NT2/D1 (cell line): ENCODE measurements around the gene RAB40B.

ENCODE experiments used
- SUZ12 ChIP-seq: IDR thresholded peaks from 2 replicates; pipeline ENCODE4 v1.6.1; 2011; ENCODE audit not compliant: insufficient read length, insufficient read depth; ENCODE audit errors: extremely low read depth
- YY1 ChIP-seq: IDR thresholded peaks from 2 replicates; pipeline ENCODE4 v1.6.1; 2011; ENCODE audit not compliant: insufficient read length, insufficient read depth

DNA sequence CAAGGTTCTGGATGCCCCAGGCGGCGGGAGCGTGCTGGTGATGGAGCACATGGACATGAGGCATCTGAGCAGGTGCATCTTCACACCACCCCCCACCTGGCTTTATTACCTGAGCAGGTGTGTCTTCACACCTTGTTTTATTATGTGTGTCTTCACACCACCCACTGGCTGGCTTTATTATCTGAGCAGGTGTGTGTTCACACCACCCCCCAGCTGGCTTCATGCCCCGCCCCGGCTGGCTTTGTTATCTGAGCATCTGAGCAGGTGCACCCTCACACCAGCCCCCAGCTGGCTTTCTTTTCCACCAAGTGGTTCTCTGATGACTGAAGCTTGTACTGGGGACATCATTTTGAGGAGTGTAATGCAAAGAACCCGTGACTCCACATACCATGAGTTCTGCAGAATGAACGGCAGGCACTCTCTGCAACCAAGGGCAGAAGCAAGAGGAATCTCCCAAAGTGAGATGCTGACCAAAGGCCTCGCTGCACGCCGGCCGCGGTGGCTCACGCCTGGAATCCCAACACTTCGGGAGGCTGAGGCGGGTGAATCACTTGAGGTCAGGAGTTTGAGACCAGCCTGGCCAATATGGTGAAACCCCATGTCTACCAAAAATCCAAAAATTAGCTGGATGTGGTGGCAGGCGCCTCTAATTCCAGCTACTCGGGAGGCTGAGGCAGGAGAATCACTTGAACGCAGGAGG lies 20.6 kb upstream of the RAB40B start:
- TF ChIP-seq SUZ12 (no peak), YY1 (no peak)
